OCI-LY7 (cell line): Measurements from ENCODE around the gene CCDC57. TPM values are rescaled to one million over a fixed set of nuclear protein-coding genes. Genes with fewer than 3 reads are reported as not detected.

Experiments used
- BruUV-seq: library from RNA; stranded (reverse); fragments of 400-500 nt; replicated peaks from 2 replicates; lab custom pipeline; 2021; lab: Mats Ljungman, UMichigan
- CTCF ChIA-PET: fragments of 300-600 bp; sonication (Branson Sonifier 250); formaldehyde crosslinking; loops from one replicate; lab custom pipeline; 2022; ENCODE audit warnings: antibody characterized with exemption; ENCODE audit not compliant: unreplicated experiment; lab: Charles Lee
- POLR2A ChIA-PET: fragments of 300-600 bp; sonication (Branson Sonifier 250); formaldehyde crosslinking; loops from one replicate; lab custom pipeline; 2022; ENCODE audit warnings: antibody characterized with exemption; lab: Charles Lee
- DNase-seq: peaks from one replicate; pipeline ENCODE4 v3.0.0-alpha.2; 2015; ENCODE audit warnings: low spot score
- H2AFZ ChIP-seq: fragments of 200-600 bp; sonication (generic), shearing (Covaris generic); 2 replicates; pipeline ENCODE4 v1.6.1; 2014; ENCODE audit warnings: mild to moderate bottlenecking, antibody characterized with exemption, low read length, moderate library complexity
- H3K27ac ChIP-seq: fragments of 200-600 bp; sonication (generic); 2 replicates; pipeline ENCODE4 v1.5.1; 2014; ENCODE audit warnings: mixed run types, low read depth, mild to moderate bottlenecking, moderate library complexity, low read length, inconsistent platforms; ENCODE audit not compliant: poor library complexity, severe bottlenecking
- H3K36me3 ChIP-seq: fragments of 200-600 bp; sonication (generic); 2 replicates; pipeline ENCODE4 v1.6.1; 2014; ENCODE audit warnings: mild to moderate bottlenecking, antibody characterized with exemption, low read length, moderate library complexity, mixed read lengths; ENCODE audit not compliant: insufficient read depth
- H3K4me1 ChIP-seq: fragments of 200-600 bp; sonication (generic); 2 replicates; pipeline ENCODE4 v1.5.1; 2014; ENCODE audit warnings: mild to moderate bottlenecking, low read length; ENCODE audit not compliant: insufficient read depth, poor library complexity, severe bottlenecking
- H3K4me2 ChIP-seq: fragments of 200-600 bp; sonication (generic); 2 replicates; pipeline ENCODE4 v1.6.1; 2014; ENCODE audit warnings: mild to moderate bottlenecking, low read length
- H3K4me3 ChIP-seq: fragments of 200-600 bp; sonication (generic); 2 replicates; pipeline ENCODE4 v1.5.1; 2014; ENCODE audit warnings: mild to moderate bottlenecking, low read depth, low read length; ENCODE audit not compliant: poor library complexity, severe bottlenecking
- H3K79me2 ChIP-seq: fragments of 200-600 bp; sonication (generic); 2 replicates; pipeline ENCODE4 v1.6.1; 2016; ENCODE audit warnings: low read depth, mild to moderate bottlenecking, low read length, moderate library complexity, mixed read lengths; ENCODE audit not compliant: insufficient read depth
- H3K9me2 ChIP-seq: fragments of 200-600 bp; sonication (generic); 2 replicates; pipeline ENCODE4 v1.6.1; 2016; ENCODE audit warnings: mild to moderate bottlenecking, low read length, mixed read lengths; ENCODE audit not compliant: insufficient read depth
- H3K9me3 ChIP-seq: fragments of 200-600 bp; sonication (generic); 2 replicates; pipeline ENCODE4 v1.6.1; 2014; ENCODE audit warnings: mild to moderate bottlenecking, mixed run types, low read length, mixed read lengths
- H4K20me1 ChIP-seq: fragments of 200-600 bp; sonication (generic); 2 replicates; pipeline ENCODE4 v1.6.1; 2014; ENCODE audit warnings: mild to moderate bottlenecking, antibody characterized with exemption, low read length, moderate library complexity, mixed read lengths; ENCODE audit not compliant: insufficient read depth
- EZH2phosphoT487 ChIP-seq: fragments of 200-600 bp; sonication (generic); IDR thresholded peaks from 2 replicates; pipeline ENCODE4 v1.6.1; 2018; ENCODE audit warnings: low read depth, borderline replicate concordance, mild to moderate bottlenecking, mixed run types, antibody characterized with exemption, low read length, moderate library complexity, mixed read lengths
- intact Hi-C: fragments of 100-400 bp; cut with micrococcal nuclease; formaldehyde crosslinking; loops from one replicate; pipeline ENCODE4 v1.10.0; 2022; ENCODE audit not compliant: unreplicated experiment
- total RNA-seq, 2 experiments: library from RNA; depleted of rRNA in 1 of 2; stranded (reverse); fragments of >200 nt in 1 of 2; shearing (Covaris generic) in 1 of 2; gene quantifications; 2 replicates each; pipeline ENCODE4 v1.2.3, GENCODE V29; 2014 to 2022
- TF ChIP-seq, protein P1 (sequence below): fragments of 200-600 bp; sonication (generic); conservative IDR thresholded peaks from 2 replicates; pipeline ENCODE4 v1.5.1; 2014; ENCODE audit warnings: mild to moderate bottlenecking, antibody characterized with exemption, low read length, moderate library complexity, mixed read lengths

Gene CCDC57
- total RNA-seq, 2 experiments from 2014 or later, result 34.5 to 58.7 TPM

DNA sequence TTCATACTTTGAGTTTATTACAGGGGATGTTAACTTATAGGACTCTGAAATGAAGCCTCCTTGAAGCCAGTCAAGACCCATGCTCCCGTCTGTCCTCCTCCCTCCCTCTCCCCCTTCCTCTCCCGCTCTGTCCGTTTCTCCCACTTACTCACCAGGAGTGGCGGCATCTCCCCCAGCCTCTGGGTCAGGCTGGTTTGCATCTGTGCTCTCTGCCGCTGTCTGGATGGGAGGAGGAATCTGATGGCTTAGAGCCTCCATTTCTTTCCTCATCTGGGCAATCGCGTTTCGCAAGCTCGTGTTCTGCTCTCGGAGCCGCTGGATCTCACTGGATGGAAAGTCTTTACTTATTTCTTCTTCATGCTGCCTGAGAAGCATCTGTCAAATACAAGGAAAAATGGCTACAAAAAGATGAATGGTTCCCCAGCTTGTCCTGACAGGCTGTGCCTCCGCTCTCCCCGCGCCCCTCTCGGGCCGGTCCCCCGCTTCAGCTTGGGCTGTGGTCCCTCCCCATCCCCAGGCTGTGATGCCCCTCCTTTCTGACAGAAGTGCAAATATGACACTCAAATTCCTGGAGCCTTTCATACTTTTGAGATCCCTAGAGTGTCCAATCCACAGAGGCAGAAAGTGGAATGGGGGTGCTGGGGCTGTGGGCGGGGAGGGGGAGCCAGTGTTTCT lies 40.0 kb downstream of the CCDC57 start:
- ChIA-PET POLR2A (interaction anchor here (0.6 to 0.8 kb wide), 3 partner anchors 40 to 894 kb away, joined by 3 to 4 read pairs (median 4); no protein-coding TSS in a partner anchor), CTCF (no interaction called here)
- TF ChIP-seq, protein P1, sequence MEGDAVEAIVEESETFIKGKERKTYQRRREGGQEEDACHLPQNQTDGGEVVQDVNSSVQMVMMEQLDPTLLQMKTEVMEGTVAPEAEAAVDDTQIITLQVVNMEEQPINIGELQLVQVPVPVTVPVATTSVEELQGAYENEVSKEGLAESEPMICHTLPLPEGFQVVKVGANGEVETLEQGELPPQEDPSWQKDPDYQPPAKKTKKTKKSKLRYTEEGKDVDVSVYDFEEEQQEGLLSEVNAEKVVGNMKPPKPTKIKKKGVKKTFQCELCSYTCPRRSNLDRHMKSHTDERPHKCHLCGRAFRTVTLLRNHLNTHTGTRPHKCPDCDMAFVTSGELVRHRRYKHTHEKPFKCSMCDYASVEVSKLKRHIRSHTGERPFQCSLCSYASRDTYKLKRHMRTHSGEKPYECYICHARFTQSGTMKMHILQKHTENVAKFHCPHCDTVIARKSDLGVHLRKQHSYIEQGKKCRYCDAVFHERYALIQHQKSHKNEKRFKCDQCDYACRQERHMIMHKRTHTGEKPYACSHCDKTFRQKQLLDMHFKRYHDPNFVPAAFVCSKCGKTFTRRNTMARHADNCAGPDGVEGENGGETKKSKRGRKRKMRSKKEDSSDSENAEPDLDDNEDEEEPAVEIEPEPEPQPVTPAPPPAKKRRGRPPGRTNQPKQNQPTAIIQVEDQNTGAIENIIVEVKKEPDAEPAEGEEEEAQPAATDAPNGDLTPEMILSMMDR, result no peak
- no peak for TF ChIP-seq EZH2phosphoT487
- Histone ChIP-seq H3K79me2 (no peaks in the 10 kb centered on the region), H3K4me1 (no peaks in the 10 kb centered on the region), H3K4me2 (no peak overlapping the region), H3K9me2 (no peaks in the 10 kb centered on the region), H4K20me1 (no peaks in the 10 kb centered on the region), H3K27ac (no peak overlapping the region), H3K9me3 (no peaks in the 10 kb centered on the region), H3K36me3 (peaks cover 4% of the 10 kb centered on the region; the same call in 1 of the 2 replicates), H3K4me3 (no peak overlapping the region), H2AFZ (no peak overlapping the region)
- no peak for DNase-seq
- no TSS peak for BruUV-seq
- intact Hi-C loops, result no loop called here

GRCh38 chr17:82171750-82172375 lies 40.8 kb downstream of the CCDC57 start:
- no peaks in the 10 kb centered on the region for H3K79me2 ChIP-seq
- ChIA-PET POLR2A (interaction anchor here (0.8 kb wide), 1 partner anchor 48 kb away, joined by 4 read pairs; no protein-coding TSS in a partner anchor), CTCF (no interaction called here)
- H3K27ac ChIP-seq, result no peak overlapping the region
- H4K20me1 ChIP-seq, result no peaks in the 10 kb centered on the region
- no peak overlapping the region for H2AFZ ChIP-seq
- no peak overlapping the region for H3K4me2 ChIP-seq
- no peaks in the 10 kb centered on the region for H3K9me3 ChIP-seq
- H3K9me2 ChIP-seq, result no peaks in the 10 kb centered on the region
- intact Hi-C loops, result no loop called here
- BruUV-seq, result no TSS peak
- TF ChIP-seq, protein P1, result no peak
- TF ChIP-seq EZH2phosphoT487, result no peak
- H3K36me3 ChIP-seq, result peaks cover 5% of the 10 kb centered on the region; the same call in 1 of the 2 replicates
- H3K4me1 ChIP-seq, result no peaks in the 10 kb centered on the region
- no peak for DNase-seq
- no peak overlapping the region for H3K4me3 ChIP-seq
